Prostate gland (tissue), 2 donors: ENCODE results near the gene TBC1D16. TPM values are rescaled to one million over a fixed set of nuclear protein-coding genes. Genes with fewer than 3 reads are reported as not detected.

Source experiments
- DNase-seq: peaks from one replicate; pipeline ENCODE4 v3.0.0-alpha.2; 2019; ENCODE audit warnings: low spot score
- H3K27ac ChIP-seq, 2 donors: fragments of 200-600 bp; sonication (generic); 2 replicates each; pipeline ENCODE4 v1.5.1; 2017 to 2019
- H3K27me3 ChIP-seq: fragments of 200-600 bp; sonication (generic); replicated peaks from 2 replicates; pipeline ENCODE4 v1.5.1; 2019; ENCODE audit not compliant: insufficient read depth
- H3K36me3 ChIP-seq, 2 donors: fragments of 200-600 bp; sonication (generic); 1 replicate in 1 of 2; 2 replicates in 1 of 2; pipeline versions ENCODE4 v1.5.1 to v1.8.1; 2017 to 2019
- H3K4me1 ChIP-seq: fragments of 200-600 bp; sonication (generic); replicated peaks from 2 replicates; pipeline ENCODE4 v1.5.1; 2019
- H3K4me3 ChIP-seq, 2 donors: fragments of 200-600 bp; sonication (generic); 2 replicates each; pipeline ENCODE4 v1.5.1; 2017 to 2019
- H3K9me3 ChIP-seq: fragments of 200-600 bp; sonication (generic); 2 replicates; pipeline ENCODE4 v1.5.1; 2017
- POLR2A ChIP-seq: fragments of 450-650 bp; IDR thresholded peaks from one replicate; pipeline ENCODE4 v1.6.1; 2016; ENCODE audit warnings: antibody characterized with exemption, mild to moderate bottlenecking
- POLR2AphosphoS5 ChIP-seq: sonication (generic); formaldehyde crosslinking; IDR thresholded peaks from one replicate; pipeline ENCODE4 v1.6.1; 2017; ENCODE audit warnings: antibody characterized with exemption
- WGBS: methylation state at CpG from one replicate; pipeline ENCODE4 v1.1.5; 2018; 5-methylcytosine and 5-hydroxymethylcytosine counted together
- intact Hi-C: fragments of 100-400 bp; cut with DNase I; formaldehyde crosslinking; loops from one replicate; pipeline ENCODE4 v1.14.2; 2022
- total RNA-seq, 2 donors: library from RNA; depleted of rRNA; stranded (reverse); fragments of >200 nt; gene quantifications; one replicate each; pipeline ENCODE4 v1.1.0, GENCODE V29; 2016
- TF ChIP-seq, protein P1 (sequence below), 4 experiments: fragments of 200-600 bp in 2 of 4; fragments of 450-650 bp in 2 of 4; sonication (generic) in 2 of 4; IDR thresholded peaks; 1 replicate in 3 of 4; 2 replicates in 1 of 4; pipeline ENCODE4 v1.5.1; 2016 to 2019; ENCODE audit warnings: antibody characterized with exemption in 4 of 4, mild to moderate bottlenecking in 2 of 4, moderate library complexity in 2 of 4

The TBC1D16 gene
- total RNA-seq, 2 donors from 2014 or later: 29.1 to 41.9 TPM

DNA sequence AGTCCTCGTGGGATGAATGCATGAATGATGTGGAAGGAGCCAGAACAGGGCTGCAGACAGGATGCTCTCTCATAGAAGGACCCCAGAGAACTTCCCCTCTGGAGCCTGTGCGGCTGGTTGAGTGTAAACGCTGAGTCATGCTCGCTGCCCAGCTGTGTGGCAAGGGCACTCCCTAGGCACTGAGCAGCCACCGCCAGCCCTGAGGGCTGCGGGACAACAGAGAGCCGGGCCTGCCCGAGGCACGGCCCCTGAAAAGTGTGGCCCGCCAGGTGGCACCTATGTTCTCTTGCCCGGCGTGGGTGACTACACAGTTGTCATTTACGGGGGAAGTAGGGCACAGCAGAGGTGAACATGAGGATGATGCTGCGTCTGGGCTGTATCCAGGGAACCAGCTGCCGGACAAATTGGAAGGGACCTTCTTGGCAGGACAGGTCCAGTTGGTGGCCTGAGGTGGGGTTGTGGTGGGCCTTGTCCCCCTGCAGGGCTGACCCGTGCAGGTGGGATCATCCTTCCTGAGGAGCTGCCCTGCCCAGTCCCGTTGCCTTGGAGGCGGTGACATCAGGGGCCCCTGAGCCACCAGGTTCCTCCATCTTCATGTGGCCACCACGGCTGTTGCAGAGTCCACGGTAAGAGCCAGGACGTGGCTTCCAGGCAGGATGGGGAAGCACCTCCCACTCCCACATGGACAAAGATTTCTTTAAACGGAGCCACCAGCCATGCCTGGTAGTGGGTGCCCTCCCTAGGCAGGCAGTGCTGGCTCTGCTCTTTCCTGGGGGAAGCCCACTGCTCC is 101.6 kb downstream of the TBC1D16 start:
- WGBS: 56% methylated on average over 18 of the region's 22 CpGs
- Histone ChIP-seq H3K4me1 (no peaks in the 10 kb centered on the region), H3K36me3 (no peaks in the 10 kb centered on the region), H3K9me3 (no peaks in the 10 kb centered on the region), H3K27me3 (no peaks in the 10 kb centered on the region), H3K27ac (no peak overlapping the region), H3K4me3 (no peak overlapping the region)
- TF ChIP-seq POLR2AphosphoS5: no peak
- TF ChIP-seq POLR2A: no peak
- TF ChIP-seq, protein P1, sequence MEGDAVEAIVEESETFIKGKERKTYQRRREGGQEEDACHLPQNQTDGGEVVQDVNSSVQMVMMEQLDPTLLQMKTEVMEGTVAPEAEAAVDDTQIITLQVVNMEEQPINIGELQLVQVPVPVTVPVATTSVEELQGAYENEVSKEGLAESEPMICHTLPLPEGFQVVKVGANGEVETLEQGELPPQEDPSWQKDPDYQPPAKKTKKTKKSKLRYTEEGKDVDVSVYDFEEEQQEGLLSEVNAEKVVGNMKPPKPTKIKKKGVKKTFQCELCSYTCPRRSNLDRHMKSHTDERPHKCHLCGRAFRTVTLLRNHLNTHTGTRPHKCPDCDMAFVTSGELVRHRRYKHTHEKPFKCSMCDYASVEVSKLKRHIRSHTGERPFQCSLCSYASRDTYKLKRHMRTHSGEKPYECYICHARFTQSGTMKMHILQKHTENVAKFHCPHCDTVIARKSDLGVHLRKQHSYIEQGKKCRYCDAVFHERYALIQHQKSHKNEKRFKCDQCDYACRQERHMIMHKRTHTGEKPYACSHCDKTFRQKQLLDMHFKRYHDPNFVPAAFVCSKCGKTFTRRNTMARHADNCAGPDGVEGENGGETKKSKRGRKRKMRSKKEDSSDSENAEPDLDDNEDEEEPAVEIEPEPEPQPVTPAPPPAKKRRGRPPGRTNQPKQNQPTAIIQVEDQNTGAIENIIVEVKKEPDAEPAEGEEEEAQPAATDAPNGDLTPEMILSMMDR (IDR thresholded peaks at IDR 0.05): no peak
- intact Hi-C loops: no loop called here
- DNase-seq: no peak

DNA sequence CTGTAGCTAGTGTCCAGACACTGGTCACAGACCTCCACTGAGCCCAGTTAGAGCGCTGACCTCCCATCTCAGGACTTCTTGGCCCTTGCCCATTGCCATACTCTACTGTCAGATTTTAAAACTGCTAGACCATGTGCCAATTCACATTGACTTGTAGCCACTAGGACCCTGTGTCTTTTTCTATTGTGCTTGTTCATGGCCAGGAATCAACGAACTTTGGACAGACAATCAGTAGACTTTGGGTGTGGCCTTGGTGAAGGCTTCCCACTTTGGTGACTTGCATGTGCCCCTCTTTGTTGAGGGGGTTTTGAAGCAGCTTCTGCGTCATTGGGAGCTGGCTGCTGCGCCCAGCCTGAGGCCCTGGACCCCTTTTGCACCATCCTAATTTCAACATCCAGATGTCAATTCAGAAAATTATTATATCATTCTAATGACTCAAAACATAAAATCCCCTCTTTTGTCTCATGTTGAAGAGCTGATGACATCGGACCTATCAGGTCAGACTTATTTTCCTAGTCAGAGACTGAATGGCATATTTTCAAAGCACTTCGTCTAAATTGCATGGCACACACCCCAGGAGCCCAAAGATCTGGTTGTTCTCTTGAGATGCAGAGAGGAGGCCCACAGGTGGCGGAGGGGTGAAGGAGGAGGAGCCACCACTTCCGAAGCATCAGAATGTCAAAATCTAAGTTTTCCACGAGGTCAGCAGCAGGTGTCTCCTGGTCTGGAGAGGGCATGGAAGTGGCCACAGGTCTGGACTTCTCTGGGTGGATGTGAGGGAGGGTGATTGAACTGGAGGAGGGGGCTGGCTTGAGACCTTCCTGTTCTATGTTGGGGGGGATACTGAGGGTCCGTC is 103.0 kb downstream of the TBC1D16 start:
- Histone ChIP-seq H3K9me3 (no peaks in the 10 kb centered on the region), H3K27ac (no peak overlapping the region), H3K4me3 (no peak overlapping the region), H3K4me1 (no peaks in the 10 kb centered on the region), H3K36me3 (no peaks in the 10 kb centered on the region), H3K27me3 (no peaks in the 10 kb centered on the region)
- no peak for DNase-seq
- intact Hi-C loops: no loop called here
- TF ChIP-seq, protein P1 (IDR thresholded peaks at IDR 0.05): no peak
- no peak for TF ChIP-seq POLR2A
- no peak for TF ChIP-seq POLR2AphosphoS5
- WGBS: 61% methylated on average over 10 of the region's 10 CpGs

DNA sequence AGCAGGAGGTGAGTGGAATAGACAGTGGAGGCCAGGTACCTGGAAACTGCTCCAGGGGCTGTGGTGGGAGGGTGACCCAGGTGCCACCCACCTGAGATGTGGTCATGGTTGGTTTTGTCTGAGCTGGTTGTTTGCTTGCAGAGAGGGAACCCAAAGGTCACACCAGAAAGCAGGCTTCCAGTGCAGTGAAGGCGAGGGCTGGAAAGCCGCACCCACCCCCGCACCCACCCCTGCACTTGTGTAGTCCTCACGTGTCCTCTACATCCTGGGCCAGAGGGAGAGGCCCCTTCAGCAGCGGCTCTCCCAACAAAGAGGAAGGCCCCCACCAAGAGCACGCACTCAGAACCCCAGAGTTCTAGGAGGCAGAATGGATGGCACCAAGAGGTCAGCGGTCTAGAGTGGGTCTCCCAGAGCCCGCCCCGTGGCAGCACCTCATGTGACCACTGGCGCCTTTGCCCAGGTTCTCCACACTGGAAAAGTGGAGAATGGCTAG is 103.8 kb downstream of the TBC1D16 start:
- Histone ChIP-seq H3K27me3 (no peaks in the 10 kb centered on the region), H3K27ac (no peak overlapping the region), H3K36me3 (no peaks in the 10 kb centered on the region), H3K4me3 (no peak overlapping the region), H3K4me1 (no peaks in the 10 kb centered on the region), H3K9me3 (no peaks in the 10 kb centered on the region)
- TF ChIP-seq, protein P1 (IDR thresholded peaks at IDR 0.05): no peak
- TF ChIP-seq POLR2AphosphoS5 (no peak), POLR2A (no peak)
- no peak for DNase-seq
- 80% methylated on average over 10 of the region's 10 CpGs for WGBS
- intact Hi-C loops: no loop called here

DNA sequence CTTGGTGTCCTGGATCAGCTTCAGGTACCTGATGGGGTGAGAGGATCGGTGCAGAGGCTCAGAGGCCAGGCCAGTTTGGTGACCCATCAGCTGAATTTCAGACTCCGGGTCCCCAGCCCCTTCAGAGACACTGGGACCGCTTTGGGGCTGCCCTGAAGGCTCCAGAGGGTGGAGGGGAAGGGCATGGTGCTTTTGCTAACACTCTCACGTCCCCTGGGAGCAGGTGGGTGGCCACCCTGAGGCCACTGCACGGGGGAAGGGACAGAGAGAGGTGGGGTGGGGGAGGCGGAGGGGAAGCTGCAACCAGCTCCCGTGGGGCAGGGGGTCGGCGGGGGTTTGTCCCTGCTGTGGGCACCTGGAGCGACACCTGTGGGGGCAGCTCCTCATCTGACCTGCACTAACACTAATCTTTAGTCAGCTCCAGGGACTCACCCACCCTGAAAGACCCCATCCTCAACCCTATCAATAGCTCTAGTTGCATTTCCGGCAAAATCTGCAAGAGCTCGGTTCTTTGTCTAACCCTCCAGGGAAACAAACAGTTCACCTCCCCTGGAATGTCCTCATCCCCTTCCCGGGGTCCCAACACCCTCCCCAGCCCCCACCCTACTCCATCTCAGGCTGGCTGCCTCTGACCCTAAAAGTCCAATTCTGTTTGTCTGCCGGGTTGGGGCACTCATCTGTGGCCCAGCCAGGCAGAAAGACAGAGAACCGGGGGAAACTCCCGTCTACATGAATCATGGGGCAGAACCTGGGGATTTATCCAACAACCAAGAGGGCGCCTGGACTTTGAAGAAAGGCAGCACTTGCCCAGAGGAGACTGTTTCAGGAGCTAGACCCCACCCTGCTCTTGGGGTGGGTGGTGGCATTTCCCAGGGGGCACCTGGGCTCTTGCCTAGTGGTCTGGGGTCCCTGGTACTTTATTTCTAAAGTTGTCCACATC is 104.5 kb downstream of the TBC1D16 start:
- H3K4me1 ChIP-seq: no peaks in the 10 kb centered on the region
- TF ChIP-seq, protein P1 (IDR thresholded peaks at IDR 0.05): no peak
- no peak for TF ChIP-seq POLR2AphosphoS5
- TF ChIP-seq POLR2A: no peak
- H3K4me3 ChIP-seq: no peak overlapping the region
- H3K27ac ChIP-seq: no peak overlapping the region
- no peaks in the 10 kb centered on the region for H3K27me3 ChIP-seq
- H3K36me3 ChIP-seq: no peaks in the 10 kb centered on the region
- DNase-seq: no peak
- intact Hi-C loops: no loop called here
- no peaks in the 10 kb centered on the region for H3K9me3 ChIP-seq
- WGBS: 18% methylated on average over 17 of the region's 17 CpGs
